ENCODE results near the gene ARID3A.

The ARID3A gene

GRCh38 chr19:928471-929202 is 2.8 kb downstream of the ARID3A start:
- H3K4me3 ChIP-seq (ENCODE audit: low read depth, low read length) = no peak overlapping the region

GRCh38 chr19:929203-929890 is 3.5 kb downstream of the ARID3A start:
- H3K4me3 ChIP-seq (ENCODE audit: low read depth, low read length) = no peak overlapping the region

- no peak overlapping the region for H3K4me3 ChIP-seq (ENCODE audit: low read depth, low read length)
These were observed 4.0 kb downstream of the ARID3A start for GRCh38 chr19:929891-930258.

- H3K4me3 ChIP-seq (ENCODE audit: low read depth, low read length) = no peak overlapping the region
These were observed 6.2 kb downstream of the ARID3A start for GRCh38 chr19:931860-932647.

- H3K4me3 ChIP-seq (ENCODE audit: low read depth, low read length) = no peak overlapping the region
These were observed 7.1 kb downstream of the ARID3A start for GRCh38 chr19:932648-933552.

- H3K4me3 ChIP-seq (ENCODE audit: low read depth, low read length) = no peak overlapping the region
These were observed 7.7 kb downstream of the ARID3A start for GRCh38 chr19:933553-933882.

GRCh38 chr19:934197-934840 is 8.5 kb downstream of the ARID3A start:
- no peak overlapping the region for H3K4me3 ChIP-seq (ENCODE audit: low read depth, low read length)

- H3K4me3 ChIP-seq (ENCODE audit: low read depth, low read length) = no peak overlapping the region
These were observed 9.1 kb downstream of the ARID3A start for GRCh38 chr19:934865-935479.

GRCh38 chr19:936175-936546 is 10.3 kb downstream of the ARID3A start:
- no peak overlapping the region for H3K4me3 ChIP-seq (ENCODE audit: low read depth, low read length)

- no peak overlapping the region for H3K4me3 ChIP-seq (ENCODE audit: low read depth, low read length)
These were observed 11.4 kb downstream of the ARID3A start for GRCh38 chr19:937259-937694.

- H3K4me3 ChIP-seq (ENCODE audit: low read depth, low read length) = no peak overlapping the region
These were observed 12.5 kb downstream of the ARID3A start for GRCh38 chr19:938233-938923.

- H3K4me3 ChIP-seq (ENCODE audit: low read depth, low read length) = no peak overlapping the region
These were observed 13.6 kb downstream of the ARID3A start for GRCh38 chr19:939439-939838.

- H3K4me3 ChIP-seq (ENCODE audit: low read depth, low read length) = no peak overlapping the region
These were observed 14.1 kb downstream of the ARID3A start for GRCh38 chr19:939922-940321.

- no peak overlapping the region for H3K4me3 ChIP-seq (ENCODE audit: low read depth, low read length)
These were observed 14.9 kb downstream of the ARID3A start for GRCh38 chr19:940591-941291.

- H3K4me3 ChIP-seq (ENCODE audit: low read depth, low read length) = no peak overlapping the region
These were observed 15.7 kb downstream of the ARID3A start for GRCh38 chr19:941292-942132.

- H3K4me3 ChIP-seq (ENCODE audit: low read depth, low read length) = no peak overlapping the region
These were observed 16.4 kb downstream of the ARID3A start for GRCh38 chr19:942133-942645.

GRCh38 chr19:943551-944170 is 17.8 kb downstream of the ARID3A start:
- no peak overlapping the region for H3K4me3 ChIP-seq (ENCODE audit: low read depth, low read length)

All from iPS-11a (cell line).